ENCODE results near the gene SPINK7. TPM values are rescaled to one million over a fixed set of nuclear protein-coding genes. Genes with fewer than 3 reads are reported as not detected.
A peak's percentile ranks its signal among the peaks of the same experiment; 100 is the strongest.
"Not testable (repeated sequence)": the region's sequence is repeated elsewhere in the genome, so short reads cannot be mapped to it uniquely, and the experiment has no call there.

SPINK7 gene
- not detected for total RNA-seq
- not detected for total RNA-seq (2013)

DNA sequence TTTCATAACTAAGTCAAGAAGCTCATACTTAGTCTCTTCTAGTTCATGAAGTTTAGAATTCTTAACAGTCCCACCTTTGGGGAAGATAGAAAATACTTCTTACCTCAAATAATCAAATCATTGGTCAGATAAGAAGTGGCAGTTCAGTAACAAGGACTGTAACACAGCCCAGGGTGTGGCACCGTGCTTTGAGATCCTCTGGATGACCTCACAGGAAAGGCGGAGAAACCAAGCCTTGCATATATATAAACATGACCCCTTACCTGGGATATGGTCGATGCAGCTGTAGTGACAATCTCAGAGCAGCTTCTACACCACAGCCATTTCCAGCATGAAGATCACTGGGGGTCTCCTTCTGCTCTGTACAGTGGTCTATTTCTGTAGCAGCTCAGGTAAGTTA, at the start of gene SPINK7:
SPINK7 (plus strand) TSS at position 271 of the 400 bp plus-strand sequence; CDS start at position 332, 61 bp downstream.
- 78% methylated on average over 3 of the region's 3 CpGs for WGBS (ENCODE audit: insufficient coverage)
- peaks cover 0 to 7% of the 10 kb centered on the region in 2 donors for H3K27me3 Mint-ChIP-seq (ENCODE audit: low read depth in 2 of 2)
- TF ChIP-seq, protein P1, sequence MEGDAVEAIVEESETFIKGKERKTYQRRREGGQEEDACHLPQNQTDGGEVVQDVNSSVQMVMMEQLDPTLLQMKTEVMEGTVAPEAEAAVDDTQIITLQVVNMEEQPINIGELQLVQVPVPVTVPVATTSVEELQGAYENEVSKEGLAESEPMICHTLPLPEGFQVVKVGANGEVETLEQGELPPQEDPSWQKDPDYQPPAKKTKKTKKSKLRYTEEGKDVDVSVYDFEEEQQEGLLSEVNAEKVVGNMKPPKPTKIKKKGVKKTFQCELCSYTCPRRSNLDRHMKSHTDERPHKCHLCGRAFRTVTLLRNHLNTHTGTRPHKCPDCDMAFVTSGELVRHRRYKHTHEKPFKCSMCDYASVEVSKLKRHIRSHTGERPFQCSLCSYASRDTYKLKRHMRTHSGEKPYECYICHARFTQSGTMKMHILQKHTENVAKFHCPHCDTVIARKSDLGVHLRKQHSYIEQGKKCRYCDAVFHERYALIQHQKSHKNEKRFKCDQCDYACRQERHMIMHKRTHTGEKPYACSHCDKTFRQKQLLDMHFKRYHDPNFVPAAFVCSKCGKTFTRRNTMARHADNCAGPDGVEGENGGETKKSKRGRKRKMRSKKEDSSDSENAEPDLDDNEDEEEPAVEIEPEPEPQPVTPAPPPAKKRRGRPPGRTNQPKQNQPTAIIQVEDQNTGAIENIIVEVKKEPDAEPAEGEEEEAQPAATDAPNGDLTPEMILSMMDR (IDR thresholded peaks at IDR 0.05) = no peak

DNA sequence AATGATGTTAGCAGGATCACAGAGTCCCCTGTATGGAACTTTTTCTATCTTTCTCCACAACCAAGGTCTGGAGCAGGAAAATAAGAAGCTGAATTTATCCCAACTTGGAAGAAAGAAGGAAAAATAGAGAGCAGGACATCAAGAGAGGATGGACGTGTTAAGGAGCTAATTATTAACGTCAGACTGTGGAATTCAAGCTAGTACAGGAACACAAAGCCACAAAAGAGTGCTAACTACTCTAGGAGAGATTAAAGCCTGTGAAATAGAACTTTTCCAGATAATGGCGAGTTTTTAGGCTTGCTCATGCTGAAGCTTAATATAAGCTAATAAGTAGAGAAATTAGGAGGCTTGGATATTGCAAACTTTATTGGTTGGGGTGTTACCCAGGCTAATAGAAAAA, 44.3 kb upstream of the SPINK7 start:
- no peak overlapping the region for H3K4me3 Mint-ChIP-seq
- no peak overlapping the region for H3K27ac ChIP-seq (ENCODE audit: low read length)
- ATAC-seq (no peak), DNase-seq (no peak)
- H3K9me3 Mint-ChIP-seq = peaks cover 2 to 10% of the 10 kb centered on the region in 2 donors
- H3K27ac Mint-ChIP-seq = no peak overlapping the region
- no peaks in the 10 kb centered on the region for H3K36me3 Mint-ChIP-seq
- no peak overlapping the region for H3K4me3 ChIP-seq (ENCODE audit: low read length)
- no peaks in the 10 kb centered on the region for H3K27me3 ChIP-seq (ENCODE audit: control insufficient read depth, insufficient read depth, low read length)
- 80% methylated on average over 3 of the region's 3 CpGs for WGBS (ENCODE audit: insufficient coverage)
- TF ChIP-seq, protein P1 (IDR thresholded peaks at IDR 0.05) = no peak
- no peaks in the 10 kb centered on the region for H3K9me3 ChIP-seq (ENCODE audit: control insufficient read depth, insufficient read depth, low read length)
- intact Hi-C loops (cut with micrococcal nuclease) = no loop called here
- no peaks in the 10 kb centered on the region for H3K4me1 ChIP-seq (ENCODE audit: control insufficient read depth, insufficient read depth, low read length)
- peaks cover 0 to 3% of the 10 kb centered on the region in 2 donors for H3K27me3 Mint-ChIP-seq (ENCODE audit: low read depth in 2 of 2)
- H3K36me3 ChIP-seq (ENCODE audit: control insufficient read depth, insufficient read depth, low read length) = no peaks in the 10 kb centered on the region
- no peaks in the 10 kb centered on the region for H3K4me1 Mint-ChIP-seq

More for the DNA sequence above, at the start of gene SPINK7:
- no peak within 1 kb of the TSS for H3K4me3 Mint-ChIP-seq
- Histone ChIP-seq H3K4me3 (ENCODE audit: low read length) (no peak within 1 kb of the TSS), H3K27me3 (ENCODE audit: control insufficient read depth, insufficient read depth, low read length) (no peaks in the 10 kb centered on the region), H3K27ac (ENCODE audit: low read length) (no peak within 1 kb of the TSS), H3K9me3 (ENCODE audit: control insufficient read depth, insufficient read depth, low read length) (no peaks in the 10 kb centered on the region), H3K4me1 (ENCODE audit: control insufficient read depth, insufficient read depth, low read length) (no peaks in the 10 kb centered on the region), H3K36me3 (ENCODE audit: control insufficient read depth, insufficient read depth, low read length) (no peaks in the 10 kb centered on the region)
- no peak within 1 kb of the TSS for H3K27ac Mint-ChIP-seq
- peaks cover 2 to 7% of the 10 kb centered on the region in 2 donors for H3K9me3 Mint-ChIP-seq
- ATAC-seq (no peak), DNase-seq (no peak)
- no peaks in the 10 kb centered on the region for H3K36me3 Mint-ChIP-seq
- intact Hi-C loops (cut with micrococcal nuclease) = no loop called here
- H3K4me1 Mint-ChIP-seq = no peaks in the 10 kb centered on the region

DNA sequence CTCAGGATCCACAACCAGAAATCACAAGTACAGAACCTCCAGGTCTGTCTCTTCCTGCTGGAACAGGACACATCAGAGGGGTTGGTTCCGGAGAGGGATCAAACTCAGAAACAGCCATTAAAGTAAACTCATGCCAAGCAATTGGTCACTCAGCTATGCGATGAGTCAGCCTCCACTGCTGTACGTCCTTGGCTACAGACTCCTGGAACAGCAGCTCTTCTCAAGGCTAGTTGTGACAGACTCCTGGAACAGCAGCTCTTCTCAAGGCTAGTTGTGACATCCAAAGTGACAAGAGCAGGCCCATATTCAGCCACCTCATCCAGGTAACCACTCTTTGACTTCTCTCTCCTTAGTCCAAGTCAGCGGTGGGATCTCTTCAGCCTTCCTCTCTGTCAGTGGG, 43.7 kb upstream of the SPINK7 start, which contains the start of gene SPINK13:
SPINK13 (plus strand) TSS at position 229 of the 400 bp plus-strand sequence. CDS start 1,279 bp downstream, outside the sequence.
- Mint-ChIP-seq H3K9me3 (peaks cover 2 to 10% of the 10 kb centered on the region in 2 donors), H3K4me3 (no peak within 1 kb of the TSS), H3K4me1 (no peaks in the 10 kb centered on the region), H3K36me3 (no peaks in the 10 kb centered on the region), H3K27ac (no peak within 1 kb of the TSS), H3K27me3 (ENCODE audit: low read depth in 2 of 2) (peaks cover 0 to 3% of the 10 kb centered on the region in 2 donors)
- no peak for DNase-seq
- no peak within 1 kb of the TSS for H3K4me3 ChIP-seq (ENCODE audit: low read length)
- TF ChIP-seq, protein P1 (IDR thresholded peaks at IDR 0.05) = no peak
- H3K27me3 ChIP-seq (ENCODE audit: control insufficient read depth, insufficient read depth, low read length) = no peaks in the 10 kb centered on the region
- intact Hi-C loops (cut with micrococcal nuclease) = no loop called here
- no peak for ATAC-seq
- no peaks in the 10 kb centered on the region for H3K9me3 ChIP-seq (ENCODE audit: control insufficient read depth, insufficient read depth, low read length)
- no peak within 1 kb of the TSS for H3K27ac ChIP-seq (ENCODE audit: low read length)
- WGBS (ENCODE audit: insufficient coverage) = 91% methylated on average over 4 of the region's 4 CpGs
- H3K4me1 ChIP-seq (ENCODE audit: control insufficient read depth, insufficient read depth, low read length) = no peaks in the 10 kb centered on the region
- no peaks in the 10 kb centered on the region for H3K36me3 ChIP-seq (ENCODE audit: control insufficient read depth, insufficient read depth, low read length)

DNA sequence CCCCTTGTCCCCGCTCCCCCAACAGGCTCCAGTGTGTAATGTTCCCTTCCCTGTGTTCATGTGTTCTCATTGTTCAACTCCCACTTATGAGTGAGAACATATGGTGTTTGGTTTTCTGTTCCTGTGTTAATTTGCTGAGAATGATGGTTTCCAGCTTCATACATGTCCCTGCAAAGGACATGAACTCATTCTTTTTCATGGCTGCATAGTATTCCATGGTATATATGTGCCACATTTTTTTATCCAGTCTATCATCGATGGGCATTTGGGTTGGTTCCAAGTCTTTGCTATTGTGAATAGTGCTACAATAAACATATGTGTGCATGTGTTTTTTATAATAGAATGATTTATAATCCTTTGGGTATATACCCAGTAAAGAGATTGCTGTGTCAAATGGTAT, 37.1 kb upstream of the SPINK7 start:
- intact Hi-C loops (cut with micrococcal nuclease); H3K4me1 Mint-ChIP-seq; H3K4me3 Mint-ChIP-seq; DNase-seq; H3K27ac ChIP-seq (ENCODE audit: low read length); H3K27me3 ChIP-seq (ENCODE audit: control insufficient read depth, insufficient read depth, low read length); H3K27me3 Mint-ChIP-seq (ENCODE audit: low read depth in 2 of 2); ATAC-seq; H3K4me3 ChIP-seq (ENCODE audit: low read length); H3K27ac Mint-ChIP-seq; H3K9me3 ChIP-seq (ENCODE audit: control insufficient read depth, insufficient read depth, low read length); H3K36me3 ChIP-seq (ENCODE audit: control insufficient read depth, insufficient read depth, low read length); H3K4me1 ChIP-seq (ENCODE audit: control insufficient read depth, insufficient read depth, low read length): not testable (repeated sequence)
- H3K36me3 Mint-ChIP-seq = peaks cover 16% of the 10 kb centered on the region
- WGBS (ENCODE audit: insufficient coverage) = 100% methylated on average over 1 of the region's 2 CpGs
- peaks cover 13% of the 10 kb centered on the region in 2 donors for H3K9me3 Mint-ChIP-seq

DNA sequence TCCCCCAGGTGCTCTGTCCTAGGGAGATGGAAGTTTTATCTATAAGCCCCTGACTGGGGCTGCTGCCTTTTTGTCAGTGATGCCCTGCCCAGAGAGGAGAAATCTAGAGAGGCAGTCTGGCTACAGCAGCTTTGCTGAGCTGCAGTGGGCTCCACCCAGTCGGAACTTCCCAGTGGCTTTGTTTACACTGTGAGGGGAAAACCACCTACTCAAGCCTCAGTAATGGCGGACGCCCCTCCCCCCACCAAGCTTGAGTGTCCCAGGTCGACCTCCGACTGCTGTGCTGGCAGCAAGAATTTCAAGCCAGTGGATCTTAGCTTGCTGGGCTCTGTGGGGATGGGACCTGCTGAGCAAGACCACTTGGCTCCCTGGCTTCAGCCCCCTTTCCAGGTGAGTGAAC, 31.3 kb upstream of the SPINK7 start:
- H3K4me1 Mint-ChIP-seq; H3K4me3 Mint-ChIP-seq; H3K4me1 ChIP-seq (ENCODE audit: control insufficient read depth, insufficient read depth, low read length); H3K9me3 ChIP-seq (ENCODE audit: control insufficient read depth, insufficient read depth, low read length); H3K27me3 ChIP-seq (ENCODE audit: control insufficient read depth, insufficient read depth, low read length); intact Hi-C loops (cut with micrococcal nuclease); H3K27me3 Mint-ChIP-seq (ENCODE audit: low read depth in 2 of 2); H3K27ac Mint-ChIP-seq; H3K27ac ChIP-seq (ENCODE audit: low read length); H3K4me3 ChIP-seq (ENCODE audit: low read length); H3K36me3 ChIP-seq (ENCODE audit: control insufficient read depth, insufficient read depth, low read length); ATAC-seq: not testable (repeated sequence)
- WGBS (ENCODE audit: insufficient coverage) = 37% methylated on average over 5 of the region's 5 CpGs
- Mint-ChIP-seq H3K36me3 (peaks cover 16% of the 10 kb centered on the region), H3K9me3 (peaks cover 11 to 13% of the 10 kb centered on the region in 2 donors)
- peak in 1 of 2 donors; percentile 15 for DNase-seq

DNA sequence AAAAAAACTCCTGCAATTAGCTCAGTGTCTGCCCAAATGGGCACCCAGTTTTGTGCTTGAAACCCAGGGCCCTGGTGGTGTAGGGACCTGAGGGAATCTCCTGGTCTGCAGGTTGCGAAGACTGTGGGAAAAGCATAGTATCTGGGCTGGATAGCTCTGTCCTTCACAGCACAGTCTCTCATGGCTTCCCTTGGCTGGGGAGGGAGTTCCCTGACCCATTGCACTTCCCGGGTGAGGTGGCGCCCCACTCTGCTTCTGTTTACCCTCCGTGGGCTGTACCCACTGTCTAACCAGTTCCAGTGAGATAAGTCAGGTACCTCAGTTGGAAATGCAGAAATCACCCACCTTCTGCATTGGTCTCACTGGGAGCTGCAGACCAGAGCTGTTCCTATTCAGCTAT, 30.9 kb upstream of the SPINK7 start:
- H3K4me3 ChIP-seq (ENCODE audit: low read length); H3K4me1 Mint-ChIP-seq; H3K4me3 Mint-ChIP-seq; H3K4me1 ChIP-seq (ENCODE audit: control insufficient read depth, insufficient read depth, low read length); intact Hi-C loops (cut with micrococcal nuclease); H3K27ac Mint-ChIP-seq; H3K27ac ChIP-seq (ENCODE audit: low read length); H3K36me3 ChIP-seq (ENCODE audit: control insufficient read depth, insufficient read depth, low read length); H3K9me3 ChIP-seq (ENCODE audit: control insufficient read depth, insufficient read depth, low read length); H3K27me3 Mint-ChIP-seq (ENCODE audit: low read depth in 2 of 2); ATAC-seq; H3K27me3 ChIP-seq (ENCODE audit: control insufficient read depth, insufficient read depth, low read length); DNase-seq: not testable (repeated sequence)
- Mint-ChIP-seq H3K9me3 (peaks cover 11 to 13% of the 10 kb centered on the region in 2 donors), H3K36me3 (peaks cover 16% of the 10 kb centered on the region)
- 86% methylated on average over 4 of the region's 4 CpGs for WGBS (ENCODE audit: insufficient coverage)

Measured in natural killer cell (primary cell).